ENCODE measurements around the gene NRXN3.

The NRXN3 gene

GRCh38 chr14:79899610-79900009 lies 1729.4 kb downstream of the NRXN3 start:
- no peak for DNase-seq

- no peak for DNase-seq
Observed at GRCh38 chr14:79904497-79904896, 1734.3 kb downstream of the NRXN3 start.

- no peak for DNase-seq
Observed at GRCh38 chr14:79906994-79907393, 1736.8 kb downstream of the NRXN3 start.

- no peak for DNase-seq
Observed at GRCh38 chr14:79910086-79910485, 1739.9 kb downstream of the NRXN3 start.

GRCh38 chr14:79911744-79912143 lies 1741.6 kb downstream of the NRXN3 start:
- DNase-seq: no peak

- DNase-seq: no peak
Observed at GRCh38 chr14:79914595-79914994, 1744.4 kb downstream of the NRXN3 start.

- DNase-seq: no peak
Observed at GRCh38 chr14:79915406-79915805, 1745.2 kb downstream of the NRXN3 start.

GRCh38 chr14:79916281-79916680 lies 1746.1 kb downstream of the NRXN3 start:
- DNase-seq: no peak

- DNase-seq: no peak
Observed at GRCh38 chr14:79916892-79917291, 1746.7 kb downstream of the NRXN3 start.
